ENCODE results near the gene GPD2.
"Not testable (repeated sequence)": the region's sequence is repeated elsewhere in the genome, so short reads cannot be mapped to it uniquely, and the experiment has no call there.

Gene GPD2

GRCh38 chr2:156505696-156506095 is 69.5 kb downstream of the GPD2 start:
- CTCF ChIA-PET = interaction anchor here (0.6 kb wide), 1 partner anchor 52 kb away, joined by 3 read pairs; no protein-coding TSS in a partner anchor
- DNase-seq = no peak
- no peak overlapping the region for H3K27ac Mint-ChIP-seq
- H3K9me3 Mint-ChIP-seq = no peaks in the 10 kb centered on the region
- no peaks in the 10 kb centered on the region for H3K27me3 Mint-ChIP-seq
- H3K4me3 Mint-ChIP-seq = no peak overlapping the region
- H3K4me1 Mint-ChIP-seq = peaks cover 14% of the 10 kb centered on the region
- H3K36me3 Mint-ChIP-seq = no peaks in the 10 kb centered on the region

- Mint-ChIP-seq H3K27ac (no peak overlapping the region), H3K27me3 (no peaks in the 10 kb centered on the region), H3K4me1 (peaks cover 3% of the 10 kb centered on the region), H3K36me3 (peaks cover 17% of the 10 kb centered on the region), H3K9me3 (no peaks in the 10 kb centered on the region), H3K4me3 (no peak overlapping the region)
- CTCF ChIA-PET = no interaction called here
- no peak for DNase-seq
Measured at GRCh38 chr2:156511122-156511521, 74.9 kb downstream of the GPD2 start.

GRCh38 chr2:156511803-156512202 is 75.6 kb downstream of the GPD2 start:
- no peaks in the 10 kb centered on the region for H3K27me3 Mint-ChIP-seq
- peaks cover 17% of the 10 kb centered on the region for H3K36me3 Mint-ChIP-seq
- CTCF ChIA-PET = no interaction called here
- no peaks in the 10 kb centered on the region for H3K4me1 Mint-ChIP-seq
- no peaks in the 10 kb centered on the region for H3K9me3 Mint-ChIP-seq
- H3K27ac Mint-ChIP-seq = no peak overlapping the region
- no peak for DNase-seq
- H3K4me3 Mint-ChIP-seq = no peak overlapping the region

GRCh38 chr2:156512451-156512850 is 76.3 kb downstream of the GPD2 start:
- Mint-ChIP-seq H3K4me1 (no peaks in the 10 kb centered on the region), H3K27me3 (no peaks in the 10 kb centered on the region), H3K27ac (no peak overlapping the region), H3K36me3 (peaks cover 17% of the 10 kb centered on the region), H3K4me3 (no peak overlapping the region), H3K9me3 (no peaks in the 10 kb centered on the region)
- CTCF ChIA-PET = no interaction called here
- DNase-seq = no peak

- Mint-ChIP-seq H3K4me3 (no peak overlapping the region), H3K27ac (no peak overlapping the region), H3K9me3 (no peaks in the 10 kb centered on the region), H3K27me3 (no peaks in the 10 kb centered on the region), H3K36me3 (peaks cover 17% of the 10 kb centered on the region), H3K4me1 (no peaks in the 10 kb centered on the region)
- CTCF ChIA-PET = no interaction called here
- no peak for DNase-seq
Measured at GRCh38 chr2:156513219-156513618, 77.0 kb downstream of the GPD2 start.

- no peaks in the 10 kb centered on the region for H3K27me3 Mint-ChIP-seq
- DNase-seq = no peak
- CTCF ChIA-PET = no interaction called here
- peaks cover 18% of the 10 kb centered on the region for H3K36me3 Mint-ChIP-seq
- H3K27ac Mint-ChIP-seq = no peak overlapping the region
- no peak overlapping the region for H3K4me3 Mint-ChIP-seq
- H3K4me1 Mint-ChIP-seq = no peaks in the 10 kb centered on the region
- H3K9me3 Mint-ChIP-seq = peaks cover 3% of the 10 kb centered on the region
Measured at GRCh38 chr2:156517419-156517818, 81.2 kb downstream of the GPD2 start.

- Mint-ChIP-seq H3K4me1 (no peaks in the 10 kb centered on the region), H3K9me3 (peaks cover 3% of the 10 kb centered on the region), H3K27me3 (no peaks in the 10 kb centered on the region), H3K27ac (no peak overlapping the region), H3K36me3 (peaks cover 19% of the 10 kb centered on the region), H3K4me3 (no peak overlapping the region)
- CTCF ChIA-PET = no interaction called here
- DNase-seq = no peak
Measured at GRCh38 chr2:156518138-156518537, 82.0 kb downstream of the GPD2 start.

- H3K36me3 Mint-ChIP-seq = peaks cover 8% of the 10 kb centered on the region
- no peak for DNase-seq
- H3K27me3 Mint-ChIP-seq = no peaks in the 10 kb centered on the region
- no peak overlapping the region for H3K27ac Mint-ChIP-seq
- no peaks in the 10 kb centered on the region for H3K4me1 Mint-ChIP-seq
- H3K4me3 Mint-ChIP-seq = no peak overlapping the region
- H3K9me3 Mint-ChIP-seq = peaks cover 3% of the 10 kb centered on the region
- CTCF ChIA-PET = no interaction called here
Measured at GRCh38 chr2:156522864-156523440, 86.8 kb downstream of the GPD2 start.

- Mint-ChIP-seq H3K36me3 (peaks cover 2% of the 10 kb centered on the region), H3K4me1 (no peaks in the 10 kb centered on the region), H3K9me3 (no peaks in the 10 kb centered on the region), H3K27ac (no peak overlapping the region), H3K4me3 (no peak overlapping the region), H3K27me3 (no peaks in the 10 kb centered on the region)
- no peak for DNase-seq
- CTCF ChIA-PET = no interaction called here
Measured at GRCh38 chr2:156526950-156527636, 90.9 kb downstream of the GPD2 start.

- not testable (repeated sequence) for H3K4me3 Mint-ChIP-seq, H3K36me3 Mint-ChIP-seq, H3K4me1 Mint-ChIP-seq
Measured at GRCh38 chr2:156528583-156528982, 92.4 kb downstream of the GPD2 start.

GRCh38 chr2:156532989-156533388 is 96.8 kb downstream of the GPD2 start:
- DNase-seq = no peak
- no peak overlapping the region for H3K4me3 Mint-ChIP-seq
- no peaks in the 10 kb centered on the region for H3K36me3 Mint-ChIP-seq
- H3K9me3 Mint-ChIP-seq = no peaks in the 10 kb centered on the region
- CTCF ChIA-PET = no interaction called here
- no peaks in the 10 kb centered on the region for H3K4me1 Mint-ChIP-seq
- no peak overlapping the region for H3K27ac Mint-ChIP-seq
- no peaks in the 10 kb centered on the region for H3K27me3 Mint-ChIP-seq

More at GRCh38 chr2:156528583-156528982, 92.4 kb downstream of the GPD2 start:
- DNase-seq, H3K9me3 Mint-ChIP-seq, H3K27me3 Mint-ChIP-seq, CTCF ChIA-PET, H3K27ac Mint-ChIP-seq: not testable (repeated sequence)

- no peaks in the 10 kb centered on the region for H3K27me3 Mint-ChIP-seq
- no peak overlapping the region for H3K4me3 Mint-ChIP-seq
- no peaks in the 10 kb centered on the region for H3K36me3 Mint-ChIP-seq
- CTCF ChIA-PET = interaction anchor here (1.5 kb wide), 1 partner anchor 11 kb away, joined by 4 read pairs; no protein-coding TSS in a partner anchor
- H3K27ac Mint-ChIP-seq = no peak overlapping the region
- H3K9me3 Mint-ChIP-seq = no peaks in the 10 kb centered on the region
- no peak for DNase-seq
- H3K4me1 Mint-ChIP-seq = peaks cover 8% of the 10 kb centered on the region
Measured at GRCh38 chr2:156536534-156536933, 100.4 kb downstream of the GPD2 start.

GRCh38 chr2:156537141-156537540 is 101.0 kb downstream of the GPD2 start:
- CTCF ChIA-PET = no interaction called here
- Mint-ChIP-seq H3K27me3 (no peaks in the 10 kb centered on the region), H3K9me3 (no peaks in the 10 kb centered on the region), H3K36me3 (no peaks in the 10 kb centered on the region), H3K4me3 (no peak overlapping the region), H3K4me1 (peaks cover 8% of the 10 kb centered on the region), H3K27ac (no peak overlapping the region)
- DNase-seq = no peak

GRCh38 chr2:156538083-156538504 is 101.9 kb downstream of the GPD2 start:
- H3K9me3 Mint-ChIP-seq = no peaks in the 10 kb centered on the region
- H3K27me3 Mint-ChIP-seq = no peaks in the 10 kb centered on the region
- H3K4me1 Mint-ChIP-seq = peaks cover 8% of the 10 kb centered on the region
- DNase-seq = no peak
- CTCF ChIA-PET = no interaction called here
- no peak overlapping the region for H3K27ac Mint-ChIP-seq
- H3K4me3 Mint-ChIP-seq = no peak overlapping the region
- H3K36me3 Mint-ChIP-seq = no peaks in the 10 kb centered on the region

GRCh38 chr2:156539086-156539860 is 103.1 kb downstream of the GPD2 start:
- Mint-ChIP-seq H3K4me3 (no peak overlapping the region), H3K9me3 (no peaks in the 10 kb centered on the region), H3K27me3 (no peaks in the 10 kb centered on the region), H3K27ac (no peak overlapping the region), H3K36me3 (no peaks in the 10 kb centered on the region), H3K4me1 (peaks cover 8% of the 10 kb centered on the region)
- CTCF ChIA-PET = no interaction called here
- DNase-seq = no peak

All from activated naive CD4-positive, alpha-beta T cell treated with anti-CD3 and anti-CD28 coated beads, Interleukin-2, amount 10 ng/mL, durations not matched to agents 7 days and 5 days (primary cell).